ENCODE results near the gene F8. TPM values are rescaled to one million over a fixed set of nuclear protein-coding genes. Genes with fewer than 3 reads are reported as not detected.

Gene F8
- total and polyA plus RNA-seq, 2 of the 4 experiments (the other 2 are of a cell fraction), result 1.4 to 1.5 TPM

GRCh38 chrX:155020591-155020990 is 1.9 kb downstream of the F8 start:
- Histone ChIP-seq H4K8ac (ENCODE audit: low read depth in 2 of 2, low read length in 2 of 2) (no peak overlapping the region), H3K27ac (ENCODE audit: insufficient read depth, low read length) (no peak overlapping the region), H2AK5ac (ENCODE audit: low read depth, low read length) (no peak overlapping the region), H2BK120ac (ENCODE audit: low read depth, low read length) (no peak overlapping the region), H4K91ac (ENCODE audit: insufficient read depth, low read depth, low read length) (no peak overlapping the region), H3K9me3 (ENCODE audit: control insufficient read depth, insufficient read depth, low read length) (no peaks in the 10 kb centered on the region), H3K9ac (ENCODE audit: low read depth, low read length) (no peak overlapping the region), H2BK15ac (ENCODE audit: low read depth, low read length) (no peak overlapping the region), H3K23ac (ENCODE audit: low read depth, low read length) (no peak overlapping the region), H3K36me3 (ENCODE audit: control insufficient read depth, insufficient read depth, low read length) (no peaks in the 10 kb centered on the region), H3K4ac (ENCODE audit: low read depth, low read length) (no peak overlapping the region), H3K27me3 (ENCODE audit: control insufficient read depth, insufficient read depth, low read length) (no peaks in the 10 kb centered on the region; the same call in 1 of the 2 replicates), H3K14ac (replicated peaks; ENCODE audit: low read depth, low read length) (no peak overlapping the region), H2BK5ac (ENCODE audit: low read depth, low read length, poor library complexity, severe bottlenecking) (no peak overlapping the region), H4K5ac (ENCODE audit: low read depth, low read length) (no peak overlapping the region), H2AFZ (replicated peaks; ENCODE audit: low read length, poor library complexity) (no peak overlapping the region), H2BK20ac (ENCODE audit: low read depth, low read length) (no peak overlapping the region), H3K56ac (ENCODE audit: extremely low read depth, insufficient read depth, low read length) (no peak overlapping the region), H3K4me1 (ENCODE audit: control insufficient read depth, insufficient read depth, low read length) (no peaks in the 10 kb centered on the region), H4K20me1 (ENCODE audit: insufficient read depth, low read length) (no peaks in the 10 kb centered on the region), H3K18ac (ENCODE audit: low read depth, low read length) (no peak overlapping the region), H2AK9ac (replicated peaks; ENCODE audit: low read depth, low read length, poor library complexity) (no peak overlapping the region), H3K4me3 (ENCODE audit: insufficient read depth, low read depth, low read length) (no peak overlapping the region), H3K9me1 (ENCODE audit: insufficient read depth, low read length) (no peaks in the 10 kb centered on the region), H3K79me1 (ENCODE audit: low read depth in 1 of 2, low read length in 2 of 2) (no peaks in the 10 kb centered on the region), H3K4me2 (ENCODE audit: low read depth, low read length) (no peak overlapping the region)
- in situ Hi-C loops (cut with MboI; ENCODE audit: low sequenced_read_pairs) (no loop called here), intact Hi-C loops (cut with micrococcal nuclease) (no loop called here), dilution Hi-C loops (cut with HindIII; ENCODE audit: low sequenced_read_pairs, unreplicated experiment) (no loop called here)
- no CpG with 5 or more reads among the region's 3 CpGs for WGBS, 2 experiments (ENCODE audit: extremely low coverage in 2 of 2, insufficient read length in 1 of 2)
- no peak for TF ChIP-seq BHLHE40 (IDR thresholded peaks at IDR 0.05; ENCODE audit: low read depth, low read length)
- TF ChIP-seq MAFK (IDR thresholded peaks at IDR 0.05; ENCODE audit: low read depth, low read length), result no peak
- no peak for TF ChIP-seq ELK1 (IDR thresholded peaks at IDR 0.05; ENCODE audit: borderline replicate concordance, low read depth, low read length)
- no peak for TF ChIP-seq POLR2A (IDR thresholded peaks at IDR 0.05; ENCODE audit: low read depth, low read length)
- BruUV-seq (replicated peaks), result no TSS peak
- ATAC-seq (ENCODE audit: low read depth) (no peak), DNase-seq (no peak)
- POLR2A ChIA-PET (ENCODE audit: unreplicated experiment), result no interaction called here
- CTCF ChIA-PET, result no interaction called here
